Activated CD8-positive, alpha-beta memory T cell treated with anti-CD3 and anti-CD28 coated beads for 4 hours (primary cell): ENCODE data around the gene TPRA1.
"Not testable (repeated sequence)": the region's sequence is repeated elsewhere in the genome, so short reads cannot be mapped to it uniquely, and the experiment has no call there.

Source experiments
- DNase-seq, 2 donors: peaks; one replicate each; pipeline ENCODE4 v3.0.0-alpha.2; 2020; ENCODE audit warnings: low read depth in 2 of 2

TPRA1 gene

GRCh38 chr3:127616836-127617605 lies 26.5 kb upstream of the TPRA1 start:
- no peak for DNase-seq

- no peak for DNase-seq
Measured at GRCh38 chr3:127615631-127616305, 25.2 kb upstream of the TPRA1 start.

- DNase-seq = no peak
Measured at GRCh38 chr3:127614928-127615589, 24.5 kb upstream of the TPRA1 start.

GRCh38 chr3:127613406-127613805 lies 22.9 kb upstream of the TPRA1 start:
- DNase-seq = no peak

- DNase-seq = no peak
Measured at GRCh38 chr3:127612966-127613365, 22.4 kb upstream of the TPRA1 start.

GRCh38 chr3:127611251-127611650 lies 20.7 kb upstream of the TPRA1 start:
- no peak for DNase-seq

- no peak for DNase-seq
Measured at GRCh38 chr3:127610105-127610504, 19.6 kb upstream of the TPRA1 start.

GRCh38 chr3:127608362-127608718 lies 17.8 kb upstream of the TPRA1 start:
- no peak for DNase-seq

- DNase-seq = no peak
Measured at GRCh38 chr3:127607675-127608361, 17.3 kb upstream of the TPRA1 start.

- no peak for DNase-seq
Measured at GRCh38 chr3:127606981-127607595, 16.6 kb upstream of the TPRA1 start.

- DNase-seq = no peak
Measured at GRCh38 chr3:127606086-127606805, 15.7 kb upstream of the TPRA1 start.

GRCh38 chr3:127605547-127605946 lies 15.0 kb upstream of the TPRA1 start:
- not testable (repeated sequence) for DNase-seq

- no peak for DNase-seq
Measured at GRCh38 chr3:127604546-127605165, 14.1 kb upstream of the TPRA1 start.

- DNase-seq = no peak
Measured at GRCh38 chr3:127604035-127604434, 13.5 kb upstream of the TPRA1 start.

GRCh38 chr3:127600749-127601456 lies 10.4 kb upstream of the TPRA1 start:
- DNase-seq = no peak

GRCh38 chr3:127598841-127599570 lies 8.5 kb upstream of the TPRA1 start:
- no peak for DNase-seq

- DNase-seq = no peak
Measured at GRCh38 chr3:127597020-127597771, 6.7 kb upstream of the TPRA1 start.

GRCh38 chr3:127595303-127595702 lies 4.8 kb upstream of the TPRA1 start:
- DNase-seq = no peak

- DNase-seq = no peak
Measured at GRCh38 chr3:127593178-127593577, 2.6 kb upstream of the TPRA1 start.
